Panc1 (cell line): Measurements from ENCODE around the gene PPP2R1B. TPM values are rescaled to one million over a fixed set of nuclear protein-coding genes. Genes with fewer than 3 reads are reported as not detected.

ENCODE experiments used
- ATAC-seq: fragments of 200-7000 bp; cut with Tn5 transposase; 2 replicates; pipeline ENCODE4 v1.9.1; 2020; ENCODE audit warnings: mild to moderate bottlenecking, moderate library complexity
- BruUV-seq: library from RNA; stranded (reverse); fragments of 400-500 nt; replicated peaks from 2 replicates; lab custom pipeline; 2021; lab: Mats Ljungman, UMichigan
- CTCF ChIA-PET: fragments of 300-600 bp; sonication (Branson Sonifier 250); formaldehyde crosslinking; loops from one replicate; lab custom pipeline; 2022; ENCODE audit warnings: antibody characterized with exemption; lab: Charles Lee
- POLR2A ChIA-PET: fragments of 300-600 bp; sonication (Branson Sonifier 250); formaldehyde crosslinking; loops from one replicate; lab custom pipeline; 2022; ENCODE audit warnings: antibody characterized with exemption; lab: Charles Lee
- DNase-seq: peaks from one replicate; pipeline ENCODE4 v3.0.0-alpha.2; 2010; ENCODE audit warnings: low read depth, low spot score
- H3K27ac ChIP-seq: 2 replicates; pipeline ENCODE4 v1.5.1; 2011; ENCODE audit warnings: mild to moderate bottlenecking, low read length, inconsistent platforms
- H3K27me3 ChIP-seq: fragments of 200-500 bp; sonication (Bioruptor generic); 2 replicates; pipeline ENCODE4 v1.6.0; 2014; ENCODE audit warnings: low read length, inconsistent platforms; ENCODE audit not compliant: control insufficient read depth, insufficient read depth
- H3K36me3 ChIP-seq: fragments of 200-500 bp; sonication (Bioruptor generic); 2 replicates; pipeline ENCODE4 v1.5.1; 2014; ENCODE audit warnings: inconsistent platforms, mild to moderate bottlenecking, low read length, moderate library complexity; ENCODE audit not compliant: control insufficient read depth, insufficient read depth
- H3K4me1 ChIP-seq: 2 replicates; pipeline ENCODE4 v1.5.1; 2011; ENCODE audit warnings: inconsistent platforms, mild to moderate bottlenecking, low read length, moderate library complexity; ENCODE audit not compliant: control insufficient read depth, insufficient read depth
- H3K4me3 ChIP-seq, 2 experiments: 2 replicates each; pipeline ENCODE4 v1.5.1; 2011 to 2012; ENCODE audit warnings: low read depth in 2 of 2, low read length in 2 of 2, mild to moderate bottlenecking in 2 of 2, inconsistent platforms in 1 of 2, moderate library complexity in 1 of 2
- H3K9me3 ChIP-seq: fragments of 200-500 bp; sonication (Bioruptor generic); 2 replicates; pipeline ENCODE4 v1.5.1; 2014; ENCODE audit warnings: low read depth, mild to moderate bottlenecking, inconsistent platforms, low read length, moderate library complexity; ENCODE audit not compliant: control insufficient read depth, insufficient read depth
- POLR2AphosphoS5 ChIP-seq: IDR thresholded peaks from 2 replicates; pipeline ENCODE4 v1.6.1; 2012; ENCODE audit warnings: mild to moderate bottlenecking, low read depth, low read length, moderate library complexity
- SIN3A ChIP-seq: IDR thresholded peaks from 2 replicates; pipeline ENCODE4 v1.6.1; 2012; ENCODE audit warnings: low read depth, mild to moderate bottlenecking, low read length, moderate library complexity, borderline replicate concordance; ENCODE audit not compliant: insufficient read depth
- TCF7L2 ChIP-seq: IDR thresholded peaks from 2 replicates; pipeline ENCODE4 v1.6.1; 2011; ENCODE audit warnings: mild to moderate bottlenecking, low read depth, low read length, inconsistent platforms
- in situ Hi-C: cut with HindIII; loops from 2 replicates; pipeline ENCODE4 v1.10.0; 2016; ENCODE audit warnings: low sequenced_read_pairs, low pct_unique_long_range_greater_than_20kb
- intact Hi-C: fragments of 100-400 bp; cut with micrococcal nuclease; formaldehyde crosslinking; loops from one replicate; pipeline ENCODE4 v1.10.0; 2022; ENCODE audit not compliant: unreplicated experiment
- total RNA-seq: library from RNA; stranded (reverse); gene quantifications from one replicate; pipeline ENCODE4 v1.2.1, GENCODE V29; 2021; ENCODE audit not compliant: unreplicated experiment
- TF ChIP-seq, protein P1 (sequence below), 2 experiments: IDR thresholded peaks; 2 replicates each; pipeline ENCODE4 v1.6.1; 2011 to 2012; ENCODE audit warnings: low read depth in 2 of 2, control low read depth in 1 of 2, low read length in 1 of 2, mild to moderate bottlenecking in 1 of 2, moderate library complexity in 1 of 2; ENCODE audit not compliant: insufficient read depth in 1 of 2
- TF ChIP-seq, protein P2 (sequence below): fragments of 450-650 bp; IDR thresholded peaks from 2 replicates; pipeline ENCODE4 v1.5.1; 2017; ENCODE audit warnings: mild to moderate bottlenecking

The PPP2R1B gene
- total RNA-seq, 1 experiment from 2014 or later = 57.7 TPM

DNA sequence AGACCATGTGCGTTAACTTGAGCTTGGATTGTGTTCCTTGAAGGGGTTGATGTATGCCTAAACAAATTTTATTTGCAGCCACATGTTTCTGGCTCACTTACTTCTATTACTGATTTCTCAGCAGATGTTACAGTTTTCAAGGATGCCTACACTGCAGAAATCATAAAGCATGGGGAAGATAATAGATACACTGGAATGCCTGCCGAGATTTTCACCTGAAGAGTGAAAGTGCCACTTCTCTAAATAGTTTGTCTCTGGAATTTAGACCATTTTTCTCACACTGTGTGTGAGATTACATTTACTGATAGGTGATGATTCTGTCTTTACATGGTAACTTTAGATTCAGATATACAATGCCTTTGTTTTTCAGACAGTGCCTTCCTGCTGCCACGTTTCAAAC is 82.4 kb downstream of the PPP2R1B start:
- H3K27ac ChIP-seq = no peak overlapping the region
- H3K27me3 ChIP-seq = no peaks in the 10 kb centered on the region
- no peaks in the 10 kb centered on the region for H3K4me1 ChIP-seq
- in situ Hi-C loops (no loop called here), intact Hi-C loops (no loop called here)
- no peak for ATAC-seq
- no peak for TF ChIP-seq TCF7L2
- no peak for TF ChIP-seq POLR2AphosphoS5
- TF ChIP-seq SIN3A = no peak
- TF ChIP-seq, protein P1, sequence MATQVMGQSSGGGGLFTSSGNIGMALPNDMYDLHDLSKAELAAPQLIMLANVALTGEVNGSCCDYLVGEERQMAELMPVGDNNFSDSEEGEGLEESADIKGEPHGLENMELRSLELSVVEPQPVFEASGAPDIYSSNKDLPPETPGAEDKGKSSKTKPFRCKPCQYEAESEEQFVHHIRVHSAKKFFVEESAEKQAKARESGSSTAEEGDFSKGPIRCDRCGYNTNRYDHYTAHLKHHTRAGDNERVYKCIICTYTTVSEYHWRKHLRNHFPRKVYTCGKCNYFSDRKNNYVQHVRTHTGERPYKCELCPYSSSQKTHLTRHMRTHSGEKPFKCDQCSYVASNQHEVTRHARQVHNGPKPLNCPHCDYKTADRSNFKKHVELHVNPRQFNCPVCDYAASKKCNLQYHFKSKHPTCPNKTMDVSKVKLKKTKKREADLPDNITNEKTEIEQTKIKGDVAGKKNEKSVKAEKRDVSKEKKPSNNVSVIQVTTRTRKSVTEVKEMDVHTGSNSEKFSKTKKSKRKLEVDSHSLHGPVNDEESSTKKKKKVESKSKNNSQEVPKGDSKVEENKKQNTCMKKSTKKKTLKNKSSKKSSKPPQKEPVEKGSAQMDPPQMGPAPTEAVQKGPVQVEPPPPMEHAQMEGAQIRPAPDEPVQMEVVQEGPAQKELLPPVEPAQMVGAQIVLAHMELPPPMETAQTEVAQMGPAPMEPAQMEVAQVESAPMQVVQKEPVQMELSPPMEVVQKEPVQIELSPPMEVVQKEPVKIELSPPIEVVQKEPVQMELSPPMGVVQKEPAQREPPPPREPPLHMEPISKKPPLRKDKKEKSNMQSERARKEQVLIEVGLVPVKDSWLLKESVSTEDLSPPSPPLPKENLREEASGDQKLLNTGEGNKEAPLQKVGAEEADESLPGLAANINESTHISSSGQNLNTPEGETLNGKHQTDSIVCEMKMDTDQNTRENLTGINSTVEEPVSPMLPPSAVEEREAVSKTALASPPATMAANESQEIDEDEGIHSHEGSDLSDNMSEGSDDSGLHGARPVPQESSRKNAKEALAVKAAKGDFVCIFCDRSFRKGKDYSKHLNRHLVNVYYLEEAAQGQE (IDR thresholded peaks at IDR 0.05; ENCODE audit: insufficient read depth in 1 of 2, low read depth in 2 of 2, low read length in 1 of 2) = no peak
- TF ChIP-seq, protein P2, sequence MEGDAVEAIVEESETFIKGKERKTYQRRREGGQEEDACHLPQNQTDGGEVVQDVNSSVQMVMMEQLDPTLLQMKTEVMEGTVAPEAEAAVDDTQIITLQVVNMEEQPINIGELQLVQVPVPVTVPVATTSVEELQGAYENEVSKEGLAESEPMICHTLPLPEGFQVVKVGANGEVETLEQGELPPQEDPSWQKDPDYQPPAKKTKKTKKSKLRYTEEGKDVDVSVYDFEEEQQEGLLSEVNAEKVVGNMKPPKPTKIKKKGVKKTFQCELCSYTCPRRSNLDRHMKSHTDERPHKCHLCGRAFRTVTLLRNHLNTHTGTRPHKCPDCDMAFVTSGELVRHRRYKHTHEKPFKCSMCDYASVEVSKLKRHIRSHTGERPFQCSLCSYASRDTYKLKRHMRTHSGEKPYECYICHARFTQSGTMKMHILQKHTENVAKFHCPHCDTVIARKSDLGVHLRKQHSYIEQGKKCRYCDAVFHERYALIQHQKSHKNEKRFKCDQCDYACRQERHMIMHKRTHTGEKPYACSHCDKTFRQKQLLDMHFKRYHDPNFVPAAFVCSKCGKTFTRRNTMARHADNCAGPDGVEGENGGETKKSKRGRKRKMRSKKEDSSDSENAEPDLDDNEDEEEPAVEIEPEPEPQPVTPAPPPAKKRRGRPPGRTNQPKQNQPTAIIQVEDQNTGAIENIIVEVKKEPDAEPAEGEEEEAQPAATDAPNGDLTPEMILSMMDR = no peak
- ChIA-PET POLR2A (interaction anchor here (0.5 kb wide), 1 partner anchor 1556 kb away, joined by 4 read pairs; no protein-coding TSS in a partner anchor), CTCF (no interaction called here)
- H3K36me3 ChIP-seq = no peaks in the 10 kb centered on the region; the same call in 1 of the 2 replicates
- BruUV-seq = no TSS peak
- no peak for DNase-seq
- no peaks in the 10 kb centered on the region for H3K9me3 ChIP-seq
- no peak overlapping the region for H3K4me3 ChIP-seq

DNA sequence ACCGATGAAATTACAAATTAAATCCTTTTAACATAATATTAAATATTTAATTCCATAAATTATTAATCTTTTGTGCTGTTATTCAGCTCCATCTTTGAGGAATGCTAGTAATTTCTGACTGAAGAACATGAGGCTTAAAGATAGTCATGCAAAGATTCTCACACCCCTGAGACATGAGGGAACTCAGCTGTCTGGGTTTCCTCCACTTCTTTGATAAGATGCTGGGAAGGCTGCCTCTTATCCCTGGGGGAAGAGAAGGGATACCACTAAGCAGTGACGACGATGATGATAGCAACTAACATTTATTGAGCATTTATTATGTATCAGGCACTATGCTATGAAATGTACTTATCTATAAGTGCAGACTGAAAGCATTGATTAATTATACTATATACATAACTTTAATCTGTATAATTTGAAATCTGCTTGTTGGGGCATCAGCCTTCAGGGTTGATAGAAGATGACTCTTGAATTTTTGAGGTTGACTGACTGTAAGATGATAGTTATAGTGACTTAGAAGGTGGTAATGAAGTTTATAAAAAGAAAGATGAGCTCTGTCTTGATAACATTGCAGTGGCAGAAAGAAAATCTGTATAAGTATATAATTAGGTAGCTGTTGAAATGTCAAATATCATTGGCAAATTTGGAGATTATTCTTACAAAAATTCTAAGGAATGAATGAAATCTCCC is 85.6 kb downstream of the PPP2R1B start:
- H3K36me3 ChIP-seq = no peaks in the 10 kb centered on the region
- H3K27ac ChIP-seq = no peak overlapping the region
- ATAC-seq (no peak), DNase-seq (no peak)
- ChIA-PET CTCF (no interaction called here), POLR2A (interaction anchor here (0.6 to 1.3 kb wide), 2 partner anchors 10 to 83 kb away, joined by 4 to 5 read pairs; no protein-coding TSS in a partner anchor)
- no peaks in the 10 kb centered on the region for H3K27me3 ChIP-seq
- no peaks in the 10 kb centered on the region for H3K4me1 ChIP-seq
- H3K9me3 ChIP-seq = no peaks in the 10 kb centered on the region
- no peak overlapping the region for H3K4me3 ChIP-seq
- TF ChIP-seq TCF7L2 (no peak), POLR2AphosphoS5 (no peak), SIN3A (no peak)
- TF ChIP-seq, protein P2 = no peak
- TF ChIP-seq, protein P1 (IDR thresholded peaks at IDR 0.05; ENCODE audit: insufficient read depth in 1 of 2, low read depth in 2 of 2, low read length in 1 of 2) = no peak
- BruUV-seq = no TSS peak
- intact Hi-C loops = no loop called here
- in situ Hi-C loops = no loop called here
